Measurements from ENCODE around the gene TINAGL1.
"Not testable (repeated sequence)": the region's sequence is repeated elsewhere in the genome, so short reads cannot be mapped to it uniquely, and the experiment has no call there.

GRCh38 chr1:31587328-31587699, 11.0 kb downstream of the TINAGL1 start:
- TF ChIP-seq CTCF (IDR thresholded peaks at IDR 0.05; ENCODE audit: extremely low read depth in 1 of 2, insufficient read depth in 1 of 2, low read depth in 1 of 2, low read length in 2 of 2); POLR2A (IDR thresholded peaks at IDR 0.05; ENCODE audit: low read depth, low read length); EZH2 (IDR thresholded peaks at IDR 0.05; ENCODE audit: borderline replicate concordance, low read depth, low read length, severe bottlenecking); JUN (IDR thresholded peaks at IDR 0.05; ENCODE audit: borderline replicate concordance, insufficient read depth, insufficient read length, low read depth): not testable (repeated sequence)

Data from endothelial cell of umbilical vein (primary cell).